GM12864 (cell line): ENCODE data around the gene ACOT11.
"Not testable (repeated sequence)": the region's sequence is repeated elsewhere in the genome, so short reads cannot be mapped to it uniquely, and the experiment has no call there.

ENCODE experiments used
- DNase-seq: peaks from one replicate; pipeline ENCODE4 v3.0.0-alpha.2; 2011; ENCODE audit warnings: low read depth
- H3K4me3 ChIP-seq: 2 replicates; pipeline ENCODE4 v1.5.1; 2011; ENCODE audit warnings: mild to moderate bottlenecking, low read depth, low read length, control low read depth
- CTCF ChIP-seq: IDR thresholded peaks from 2 replicates; pipeline ENCODE4 v1.5.1; 2011; ENCODE audit warnings: low read depth, mild to moderate bottlenecking, moderate library complexity, low read length, control low read depth, inconsistent platforms; ENCODE audit errors: missing control alignments

The ACOT11 gene

GRCh38 chr1:54506594-54506993 is 41.4 kb upstream of the ACOT11 start:
- TF ChIP-seq CTCF, result no peak
- no peak overlapping the region for H3K4me3 ChIP-seq
- DNase-seq, result no peak

GRCh38 chr1:54507033-54507870 is 40.8 kb upstream of the ACOT11 start:
- H3K4me3 ChIP-seq, result no peak overlapping the region
- TF ChIP-seq CTCF, result peak; percentile 12
- DNase-seq, result no peak

- no peak for TF ChIP-seq CTCF
- H3K4me3 ChIP-seq, result no peak overlapping the region
- no peak for DNase-seq
Measured at GRCh38 chr1:54510715-54511270, 37.2 kb upstream of the ACOT11 start.

GRCh38 chr1:54513921-54514580 is 34.0 kb upstream of the ACOT11 start:
- H3K4me3 ChIP-seq, DNase-seq: not testable (repeated sequence)

DNA sequence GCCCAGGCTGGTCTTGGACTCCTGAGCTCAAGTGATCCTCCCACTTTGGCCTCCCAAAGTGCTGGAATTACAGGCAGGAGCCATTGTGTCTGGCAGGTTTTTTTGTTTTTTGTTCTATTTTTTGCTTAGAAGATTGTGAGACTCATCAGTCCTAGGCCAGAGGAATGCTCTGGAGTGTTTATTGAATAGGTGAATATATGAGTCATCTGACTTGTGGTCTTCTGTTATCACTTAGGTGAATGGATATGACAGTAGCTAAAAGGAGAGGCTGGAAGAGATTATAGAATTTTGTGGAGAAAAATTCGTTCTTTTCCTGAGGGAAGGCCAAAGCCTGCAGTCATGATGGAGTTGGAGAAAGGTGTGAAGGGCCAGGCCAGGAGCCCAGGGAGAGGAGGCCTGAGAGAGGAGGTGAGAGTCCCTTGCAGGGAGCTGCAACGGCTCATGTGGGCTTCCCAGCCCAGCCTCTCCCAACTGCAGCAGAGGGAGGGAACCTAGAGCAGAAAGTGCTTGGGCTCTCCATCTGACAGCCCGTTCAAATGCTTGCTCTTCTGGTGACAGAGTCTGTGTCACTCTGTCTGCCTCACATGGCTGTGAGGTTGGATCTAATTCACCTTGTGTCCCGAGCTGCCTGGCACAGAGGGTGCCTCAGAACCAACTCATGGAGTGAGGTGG is 31.6 kb upstream of the ACOT11 start:
- no peak overlapping the region for H3K4me3 ChIP-seq
- TF ChIP-seq CTCF, result no peak
- DNase-seq, result no peak

DNA sequence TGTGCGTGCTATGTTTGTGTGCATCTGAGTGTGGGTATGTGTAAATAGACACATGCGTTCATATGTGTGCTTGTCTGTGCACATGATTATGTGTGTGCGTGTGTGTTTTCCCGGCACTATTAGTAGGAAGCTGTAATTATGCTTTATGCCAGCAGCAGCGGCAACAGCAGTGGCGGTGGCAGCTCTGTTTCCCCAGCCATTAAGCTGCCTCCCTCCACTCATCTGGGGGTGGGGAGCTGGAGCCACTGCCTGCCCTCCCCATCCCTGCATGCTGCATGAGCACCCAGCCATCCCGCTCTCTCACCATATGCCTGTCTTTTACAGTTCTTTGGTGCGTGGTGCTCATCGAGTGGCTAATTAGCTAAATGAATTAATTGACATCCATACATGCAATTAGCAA is 30.5 kb upstream of the ACOT11 start:
- TF ChIP-seq CTCF, result no peak
- DNase-seq, result no peak
- H3K4me3 ChIP-seq, result no peak overlapping the region

- TF ChIP-seq CTCF, result no peak
- no peak for DNase-seq
- no peak overlapping the region for H3K4me3 ChIP-seq
Measured at GRCh38 chr1:54518489-54518888, 29.5 kb upstream of the ACOT11 start.
